SK-N-MC (cell line): ENCODE results near the gene MRPL58.
"Not testable (repeated sequence)": the region's sequence is repeated elsewhere in the genome, so short reads cannot be mapped to it uniquely, and the experiment has no call there.

Experiments
- DNase-seq: peaks from one replicate; pipeline ENCODE4 v3.0.0-alpha.2; 2011; ENCODE audit warnings: low read depth, low spot score
- H3K27ac ChIP-seq: fragments of 200-600 bp; sonication (generic); 2 replicates; pipeline ENCODE4 v1.5.1; 2016; ENCODE audit warnings: mixed run types
- H3K36me3 ChIP-seq: fragments of 200-600 bp; sonication (generic); 2 replicates; pipeline ENCODE4 v1.6.1; 2017; ENCODE audit warnings: antibody characterized with exemption, low read length, mixed read lengths; ENCODE audit not compliant: insufficient read depth
- H3K4me3 ChIP-seq: fragments of 200-600 bp; sonication (generic); 2 replicates; pipeline ENCODE4 v1.5.1; 2016
- H3K9ac ChIP-seq: fragments of 200-600 bp; sonication (generic); 2 replicates; pipeline ENCODE4 v1.8.0; 2017; ENCODE audit warnings: mixed run types, mixed read lengths; ENCODE audit not compliant: insufficient read length
- H3K9me3 ChIP-seq: fragments of 200-600 bp; sonication (generic); 2 replicates; pipeline ENCODE4 v1.6.1; 2017; ENCODE audit warnings: low read depth, mild to moderate bottlenecking, antibody characterized with exemption, low read length, moderate library complexity, mixed read lengths
- EZH2 ChIP-seq: fragments of 200-600 bp; sonication (generic); IDR thresholded peaks from one replicate; pipeline ENCODE4 v1.6.1; 2017; ENCODE audit warnings: antibody characterized with exemption
- FOXP2 ChIP-seq: optimal IDR thresholded peaks from 2 replicates; pipeline ENCODE3; 2011; ENCODE audit warnings: mild to moderate bottlenecking, moderate library complexity; ENCODE audit not compliant: insufficient read depth; ENCODE audit errors: extremely low read length, control extremely low read depth
- POLR2AphosphoS5 ChIP-seq: IDR thresholded peaks from 2 replicates; pipeline ENCODE4 v1.6.1; 2012; ENCODE audit warnings: mild to moderate bottlenecking, low read depth, low read length, borderline replicate concordance

The MRPL58 gene

DNA sequence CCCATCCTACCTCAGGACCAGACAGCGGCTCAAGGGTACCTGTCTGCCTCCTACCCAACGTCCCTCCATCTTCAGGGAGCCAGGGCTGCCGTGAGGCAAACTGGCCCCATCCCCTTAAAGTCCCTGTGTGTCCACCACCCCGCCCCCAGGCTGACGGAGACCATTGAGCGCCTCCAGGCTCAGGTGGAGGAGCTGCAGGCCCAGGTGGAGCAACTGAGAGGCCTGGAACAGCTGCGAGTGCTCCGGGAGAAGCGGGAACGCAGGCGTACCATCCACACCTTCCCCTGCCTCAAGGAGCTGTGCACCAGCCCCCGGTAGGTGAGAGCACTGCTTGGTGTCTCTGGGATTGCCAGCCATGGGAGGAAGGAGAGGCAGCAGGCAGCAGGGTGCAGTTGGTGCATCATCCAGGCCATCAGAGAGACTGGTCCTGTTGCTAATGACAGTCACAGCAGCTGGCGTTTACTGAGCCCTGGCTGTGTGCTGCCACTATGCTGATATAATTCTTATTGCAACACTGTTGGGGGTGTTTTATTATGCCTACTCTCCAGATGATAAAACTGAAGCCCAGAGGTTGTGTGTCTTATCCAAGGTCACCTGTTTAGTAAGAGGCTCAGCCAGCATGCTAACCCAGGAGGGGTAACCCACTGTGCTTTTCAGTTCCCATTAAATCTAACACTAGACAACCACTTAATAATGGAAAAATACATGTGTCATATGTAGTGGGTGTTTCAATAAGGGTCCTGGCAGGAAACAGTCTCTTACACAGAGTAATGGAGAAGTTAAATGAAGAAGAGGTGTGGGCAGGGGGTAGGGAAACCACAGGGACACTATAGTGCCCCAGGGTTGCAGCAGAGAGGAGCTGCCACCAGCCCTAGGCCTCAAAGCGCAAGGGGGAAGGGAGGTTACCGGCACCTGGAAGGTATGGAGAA lies 10.3 kb upstream of the MRPL58 start:
- no peak for TF ChIP-seq POLR2AphosphoS5
- no peak for TF ChIP-seq FOXP2
- TF ChIP-seq EZH2, result no peak
- no peak overlapping the region for H3K4me3 ChIP-seq
- H3K27ac ChIP-seq, result no peak overlapping the region
- DNase-seq, result no peak
- no peaks in the 10 kb centered on the region for H3K36me3 ChIP-seq
- H3K9ac ChIP-seq, result no peak overlapping the region
- H3K9me3 ChIP-seq, result no peaks in the 10 kb centered on the region

DNA sequence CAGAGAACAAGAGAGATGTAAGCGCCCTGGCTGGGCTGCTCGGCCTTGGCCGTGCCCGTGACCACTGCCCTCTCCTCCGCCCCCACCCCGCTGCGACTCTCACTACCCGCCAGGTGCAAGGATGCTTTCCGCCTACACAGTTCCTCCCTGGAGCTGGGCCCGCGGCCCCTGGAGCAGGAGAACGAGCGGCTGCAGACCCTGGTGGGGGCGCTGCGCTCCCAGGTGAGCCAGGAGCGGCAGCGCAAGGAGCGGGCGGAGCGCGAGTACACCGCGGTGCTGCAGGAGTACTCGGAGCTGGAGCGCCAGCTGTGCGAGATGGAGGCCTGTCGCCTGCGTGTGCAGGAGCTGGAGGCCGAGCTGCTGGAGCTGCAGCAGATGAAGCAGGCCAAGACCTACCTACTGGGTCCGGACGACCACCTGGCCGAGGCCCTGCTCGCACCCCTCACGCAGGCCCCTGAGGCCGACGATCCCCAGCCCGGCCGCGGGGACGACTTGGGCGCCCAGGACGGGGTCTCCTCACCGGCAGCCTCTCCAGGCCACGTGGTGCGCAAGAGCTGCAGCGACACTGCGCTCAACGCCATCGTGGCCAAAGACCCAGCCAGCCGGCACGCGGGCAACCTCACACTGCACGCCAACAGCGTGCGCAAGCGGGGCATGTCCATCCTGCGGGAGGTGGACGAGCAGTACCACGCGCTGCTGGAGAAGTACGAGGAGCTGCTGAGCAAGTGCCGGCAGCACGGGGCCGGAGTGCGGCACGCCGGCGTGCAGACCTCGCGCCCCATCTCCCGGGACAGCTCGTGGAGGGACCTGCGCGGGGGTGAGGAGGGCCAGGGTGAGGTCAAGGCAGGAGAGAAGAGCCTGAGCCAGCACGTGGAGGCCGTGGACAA lies 9.2 kb upstream of the MRPL58 start:
- Histone ChIP-seq H3K27ac (no peak overlapping the region), H3K4me3 (no peak overlapping the region), H3K36me3 (no peaks in the 10 kb centered on the region), H3K9me3 (no peaks in the 10 kb centered on the region), H3K9ac (no peak overlapping the region)
- DNase-seq, result no peak
- no peak for TF ChIP-seq EZH2
- TF ChIP-seq POLR2AphosphoS5, result no peak
- no peak for TF ChIP-seq FOXP2

DNA sequence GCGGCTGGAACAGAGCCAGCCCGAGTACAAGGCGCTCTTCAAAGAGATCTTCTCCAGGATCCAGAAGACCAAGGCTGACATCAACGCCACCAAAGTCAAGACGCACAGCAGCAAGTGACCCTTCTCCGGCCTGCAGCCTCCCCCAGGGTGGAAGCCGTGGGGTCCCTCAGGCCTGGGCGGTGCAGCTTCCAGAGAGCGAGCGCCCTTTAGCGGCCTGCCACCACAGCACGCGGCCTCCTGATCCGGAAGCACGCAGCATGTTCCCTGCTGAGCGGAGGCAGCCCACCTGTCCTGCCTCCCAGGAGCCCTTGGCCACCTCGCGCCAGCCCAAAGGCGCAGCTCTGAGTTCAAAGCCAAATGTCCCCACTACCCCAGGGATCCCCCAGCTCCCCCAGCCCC lies 8.5 kb upstream of the MRPL58 start:
- H3K27ac ChIP-seq, result no peak overlapping the region
- H3K36me3 ChIP-seq, result no peaks in the 10 kb centered on the region
- no peak for DNase-seq
- H3K4me3 ChIP-seq, result no peak overlapping the region
- H3K9ac ChIP-seq, result no peak overlapping the region
- no peaks in the 10 kb centered on the region for H3K9me3 ChIP-seq
- no peak for TF ChIP-seq FOXP2
- TF ChIP-seq POLR2AphosphoS5, result no peak

DNA sequence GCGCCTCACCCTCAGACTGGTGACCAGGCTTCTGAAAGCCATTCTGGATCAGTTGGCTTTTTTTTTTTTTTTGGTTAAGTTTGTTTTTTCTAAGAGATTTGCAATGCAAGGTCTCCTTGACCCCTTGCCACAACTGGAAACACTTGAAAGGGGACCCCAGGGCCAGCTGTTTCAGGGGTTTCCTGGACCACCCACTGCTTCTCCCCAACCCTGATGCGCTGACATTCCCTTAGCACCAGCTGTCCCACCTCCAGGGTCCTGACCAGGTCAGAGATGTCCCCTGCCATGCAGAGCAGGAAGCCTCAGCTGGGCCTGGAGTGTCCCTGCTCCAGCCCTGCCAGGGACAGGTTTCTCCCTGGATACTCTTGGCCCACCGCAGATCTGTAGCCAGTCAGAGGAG lies 8.1 kb upstream of the MRPL58 start:
- Histone ChIP-seq H3K4me3 (no peak overlapping the region), H3K9ac (no peak overlapping the region), H3K27ac (no peak overlapping the region), H3K36me3 (no peaks in the 10 kb centered on the region), H3K9me3 (no peaks in the 10 kb centered on the region)
- TF ChIP-seq EZH2, result no peak
- no peak for TF ChIP-seq POLR2AphosphoS5
- TF ChIP-seq FOXP2, result no peak
- DNase-seq, result no peak

DNA sequence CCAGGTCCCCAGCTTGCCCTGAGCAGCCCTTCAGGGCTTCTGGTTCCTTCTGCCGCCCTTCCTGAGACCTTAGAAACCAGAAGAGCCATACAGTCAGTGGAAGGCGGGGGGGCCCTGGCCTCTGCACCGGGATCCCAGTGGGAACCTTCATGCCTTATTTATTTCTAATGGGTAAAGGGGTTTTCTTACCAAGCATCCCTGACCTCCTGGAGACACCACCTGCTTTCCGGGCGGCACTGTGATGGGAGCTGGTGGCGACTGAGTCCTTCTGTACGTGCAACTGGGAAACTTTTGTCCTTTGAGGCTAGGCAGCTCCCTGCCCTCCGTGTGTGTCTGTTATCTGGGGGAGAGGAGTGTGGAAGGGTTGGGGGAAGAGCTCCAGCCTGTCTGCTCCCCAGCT lies 7.2 kb upstream of the MRPL58 start:
- Histone ChIP-seq H3K9ac (no peak overlapping the region), H3K4me3 (no peak overlapping the region), H3K27ac (no peak overlapping the region), H3K36me3 (no peaks in the 10 kb centered on the region), H3K9me3 (no peaks in the 10 kb centered on the region)
- no peak for DNase-seq
- TF ChIP-seq EZH2, result no peak
- no peak for TF ChIP-seq POLR2AphosphoS5
- TF ChIP-seq FOXP2, result no peak

DNA sequence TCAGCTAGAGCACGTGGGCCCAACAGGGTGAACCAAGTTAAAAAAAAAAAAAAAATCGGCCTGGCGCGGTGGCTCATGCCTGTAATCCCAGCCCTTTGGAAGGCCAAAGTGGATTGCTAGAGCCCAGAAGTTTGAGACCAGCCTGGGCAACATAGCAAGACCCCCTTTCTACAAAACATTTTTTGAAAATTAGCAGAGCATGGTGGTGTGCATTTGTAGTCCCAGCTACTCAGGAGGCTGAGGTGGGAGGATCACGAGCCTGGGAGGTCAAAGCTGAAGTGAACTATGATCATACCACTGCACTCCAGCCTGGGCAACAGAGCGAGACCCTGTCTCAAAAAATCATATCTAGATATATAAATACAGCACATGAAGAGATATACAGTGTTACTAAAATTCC lies 6.4 kb upstream of the MRPL58 start:
- not testable (repeated sequence) for H3K27ac ChIP-seq, DNase-seq

DNA sequence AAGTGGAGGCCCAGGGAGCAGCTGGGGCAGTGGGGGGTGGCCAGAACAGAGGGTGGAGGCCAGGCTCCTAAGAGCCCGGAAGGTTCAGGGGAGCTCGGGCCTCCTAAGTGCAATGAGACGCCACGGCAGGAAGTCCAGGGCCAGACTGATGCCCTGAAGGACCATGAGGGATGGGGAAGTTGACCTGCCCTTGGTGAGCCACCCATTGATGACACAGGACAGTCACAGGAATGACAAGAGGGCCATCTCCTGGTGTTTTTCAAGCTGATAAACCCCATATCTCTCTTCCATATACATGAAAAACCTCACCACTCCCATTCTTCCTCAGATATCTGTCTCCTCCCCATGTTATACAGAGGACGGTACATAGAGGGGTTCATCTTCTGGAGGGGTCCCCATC lies 5.8 kb upstream of the MRPL58 start:
- H3K4me3 ChIP-seq, result no peak overlapping the region
- H3K36me3 ChIP-seq, result no peaks in the 10 kb centered on the region
- no peaks in the 10 kb centered on the region for H3K9me3 ChIP-seq
- no peak overlapping the region for H3K27ac ChIP-seq
- DNase-seq, result no peak
- H3K9ac ChIP-seq, result no peak overlapping the region
- TF ChIP-seq POLR2AphosphoS5 (no peak), FOXP2 (no peak), EZH2 (no peak)

More for the DNA sequence above, 6.4 kb upstream of the MRPL58 start:
- H3K36me3 ChIP-seq, H3K9ac ChIP-seq, H3K4me3 ChIP-seq, H3K9me3 ChIP-seq: not testable (repeated sequence)

DNA sequence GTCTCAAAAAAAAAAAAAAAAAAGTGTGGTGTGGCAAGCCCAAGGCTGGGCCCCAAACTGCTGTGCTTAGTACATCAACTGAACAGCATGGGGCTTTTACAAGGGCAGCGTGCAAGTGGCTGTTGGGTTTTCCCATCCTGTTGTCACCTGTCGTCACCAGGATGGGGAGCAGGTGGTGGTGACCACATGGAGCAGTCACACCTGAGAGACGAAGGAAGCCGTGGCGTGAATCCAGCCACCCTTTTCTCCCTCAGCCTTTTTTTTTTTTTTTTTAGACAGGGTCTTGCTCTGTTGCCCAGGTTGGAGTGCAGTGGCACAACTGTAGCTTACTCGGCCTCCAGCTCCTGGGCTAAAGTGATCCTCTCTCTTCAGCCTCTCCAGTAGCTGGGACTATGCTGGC lies 4.1 kb upstream of the MRPL58 start:
- no peak for DNase-seq
- no peak overlapping the region for H3K27ac ChIP-seq
- H3K9ac ChIP-seq, result no peak overlapping the region
- H3K4me3 ChIP-seq, result no peak overlapping the region
- no peak for TF ChIP-seq FOXP2
- no peak for TF ChIP-seq EZH2
- no peak for TF ChIP-seq POLR2AphosphoS5
- no peaks in the 10 kb centered on the region for H3K9me3 ChIP-seq
- no peaks in the 10 kb centered on the region for H3K36me3 ChIP-seq
